ENCODE data around the gene LYL1.
A peak's percentile ranks its signal among the peaks of the same experiment; 100 is the strongest.

Gene LYL1

DNA sequence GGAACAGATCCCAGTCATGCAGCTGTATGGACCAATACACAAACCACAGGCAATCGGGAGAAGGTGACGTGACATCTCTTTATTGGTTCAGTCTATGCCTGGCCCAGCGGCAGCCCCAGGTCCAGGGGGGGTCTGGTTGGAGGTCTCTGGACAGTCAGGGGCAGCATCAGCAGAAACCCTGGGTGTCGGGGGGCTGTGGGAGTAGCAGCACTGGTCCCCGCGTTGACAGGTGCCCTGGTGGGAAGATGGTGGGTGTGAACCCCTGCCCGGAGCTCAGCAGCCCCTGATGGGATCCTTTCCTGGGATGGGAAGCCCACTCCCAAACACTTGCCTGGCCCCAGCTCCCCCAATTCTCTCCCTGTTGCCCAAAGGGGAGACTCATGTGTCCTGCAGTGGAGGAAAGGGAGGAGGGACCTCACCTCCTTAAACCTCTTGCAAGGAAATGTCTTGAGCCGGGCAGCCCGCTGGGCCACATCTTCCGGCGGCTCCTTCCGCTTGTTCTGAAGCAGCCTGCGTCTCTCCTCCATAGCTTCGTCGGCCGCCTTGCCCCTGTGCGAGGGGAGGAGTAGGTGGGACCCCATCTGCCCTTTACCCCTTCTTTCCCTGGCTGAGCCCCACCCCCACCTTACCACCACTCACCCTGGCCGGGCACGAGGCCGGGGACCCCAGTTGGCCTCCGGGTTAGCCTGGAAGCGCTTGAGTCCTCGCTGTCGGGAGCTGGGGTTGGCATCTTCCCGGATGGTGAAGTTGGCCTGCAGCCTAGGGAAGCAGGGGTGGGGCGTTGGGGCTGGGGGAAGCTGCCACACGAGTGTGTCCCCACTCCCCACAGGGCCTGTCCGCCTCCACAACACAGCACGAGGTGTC lies 2.4 kb upstream of the LYL1 start:
- DNase-seq (ENCODE audit: low spot score): no peak

DNA sequence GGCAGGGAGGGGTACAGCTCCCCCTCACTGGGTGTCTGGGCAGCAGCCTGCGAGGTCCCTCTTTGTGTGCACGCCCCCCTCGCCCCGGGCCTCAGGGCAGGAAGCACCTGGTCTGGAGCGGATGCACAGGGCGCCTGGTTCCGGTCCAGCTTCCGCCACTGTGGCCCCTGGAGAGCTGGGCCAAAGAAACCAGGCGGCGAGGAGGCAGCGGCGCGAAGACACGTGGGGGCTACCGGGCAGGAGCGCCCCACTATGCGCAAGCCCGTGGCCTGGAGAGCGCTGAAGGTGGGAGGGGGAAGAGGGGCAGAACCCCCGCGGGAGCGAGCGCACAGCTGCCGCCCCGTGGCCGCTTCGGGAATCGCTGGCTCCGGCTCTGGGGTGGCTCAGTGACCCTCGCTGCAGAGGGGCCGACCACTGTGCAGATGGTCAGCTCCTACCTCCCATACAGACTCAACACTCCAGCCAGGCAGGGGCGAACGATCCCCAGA lies 1.7 kb upstream of the LYL1 start:
- DNase-seq (ENCODE audit: low spot score): peak; percentile 45

DNA sequence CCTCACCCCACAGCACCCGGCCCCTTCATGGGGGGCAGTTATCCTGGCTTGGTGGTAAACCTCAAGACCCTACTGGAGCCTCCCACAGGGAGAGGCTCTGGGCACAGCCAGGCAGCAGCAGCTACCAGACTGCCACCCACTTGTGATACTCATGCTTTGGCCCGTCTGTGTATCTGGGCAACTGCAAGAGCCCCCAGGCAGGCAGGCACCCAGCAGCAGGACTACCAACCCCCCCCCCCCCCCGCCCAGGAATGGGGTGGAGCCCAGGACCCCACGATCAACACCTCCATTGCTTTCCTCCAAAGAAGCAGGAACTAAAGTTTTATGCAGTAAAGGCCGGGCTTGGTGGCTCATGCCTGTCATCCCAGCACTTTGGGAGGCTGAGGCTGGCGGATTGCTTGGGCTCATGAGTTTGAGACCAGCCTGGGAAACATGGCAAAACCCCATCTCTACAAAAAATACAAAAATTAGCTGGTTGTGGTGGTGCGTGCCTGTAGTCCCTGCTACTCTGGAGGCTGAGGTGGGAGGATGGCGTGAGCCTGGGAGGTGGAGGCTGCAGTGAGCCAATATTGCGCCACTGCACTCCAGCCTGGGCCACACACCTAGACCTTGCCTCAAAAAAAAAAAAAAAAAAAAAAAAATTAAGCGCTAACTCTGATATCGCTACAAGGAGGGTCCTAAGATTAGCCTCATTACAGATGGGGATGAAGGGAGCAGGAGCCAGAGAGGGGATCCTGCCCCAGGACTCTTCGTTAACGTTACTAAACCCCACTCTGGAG lies 1.1 kb upstream of the LYL1 start:
- DNase-seq (ENCODE audit: low spot score): no peak

DNA sequence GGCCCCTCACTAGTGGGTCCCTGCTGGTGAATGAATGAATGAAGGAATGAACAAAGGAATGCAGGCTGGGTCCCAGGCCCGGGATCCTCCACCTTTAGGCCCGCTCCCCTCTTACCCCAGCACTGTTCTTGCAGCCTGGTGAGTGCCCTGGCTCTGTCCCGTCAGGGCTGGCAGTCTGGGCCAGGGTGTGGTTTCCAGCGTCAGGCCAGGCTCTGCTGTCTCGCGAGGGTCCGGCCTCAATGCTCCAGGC lies 317 bp downstream of the LYL1 start:
- DNase-seq (ENCODE audit: low spot score): no peak

DNA sequence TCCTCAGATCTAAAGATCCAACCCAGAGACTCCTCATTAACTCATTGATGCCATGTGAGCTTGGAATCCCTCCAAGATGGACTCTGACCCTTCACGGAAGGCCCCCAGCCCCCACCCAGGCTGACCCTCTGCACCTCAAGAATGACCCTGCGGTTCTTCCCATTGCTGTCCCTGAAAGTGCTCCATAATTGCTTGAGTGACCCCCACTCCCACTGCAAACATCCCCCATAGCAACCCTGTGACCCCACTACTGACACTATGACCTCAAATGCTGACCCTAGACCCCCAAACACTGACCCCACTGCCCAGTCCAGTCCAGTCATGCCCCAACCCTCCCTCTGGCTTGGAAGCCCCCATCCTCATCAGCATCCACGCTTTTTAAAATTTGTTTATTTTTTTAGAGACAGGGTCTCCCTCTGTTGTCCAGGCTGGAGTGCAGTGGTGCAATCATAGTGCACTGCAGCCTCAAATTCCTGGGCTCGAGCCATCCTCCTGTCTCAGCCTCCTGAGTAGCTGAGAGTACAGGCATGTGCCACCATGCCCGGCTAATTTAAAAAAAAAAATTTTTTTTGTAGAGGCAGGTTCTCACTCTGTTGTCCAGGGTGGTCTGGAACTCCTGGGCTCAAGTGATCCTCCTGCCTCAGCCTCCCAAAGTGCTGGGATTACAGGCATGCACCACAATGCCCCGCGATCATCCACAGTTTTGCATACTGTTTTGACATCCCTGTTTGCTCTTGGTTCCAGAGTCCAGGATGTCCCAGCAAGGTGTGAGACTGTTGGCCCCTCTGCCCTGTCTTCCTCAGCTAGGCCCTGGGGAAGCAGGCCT lies 855 bp downstream of the LYL1 start:
- no peak for DNase-seq (ENCODE audit: low spot score)

DNA sequence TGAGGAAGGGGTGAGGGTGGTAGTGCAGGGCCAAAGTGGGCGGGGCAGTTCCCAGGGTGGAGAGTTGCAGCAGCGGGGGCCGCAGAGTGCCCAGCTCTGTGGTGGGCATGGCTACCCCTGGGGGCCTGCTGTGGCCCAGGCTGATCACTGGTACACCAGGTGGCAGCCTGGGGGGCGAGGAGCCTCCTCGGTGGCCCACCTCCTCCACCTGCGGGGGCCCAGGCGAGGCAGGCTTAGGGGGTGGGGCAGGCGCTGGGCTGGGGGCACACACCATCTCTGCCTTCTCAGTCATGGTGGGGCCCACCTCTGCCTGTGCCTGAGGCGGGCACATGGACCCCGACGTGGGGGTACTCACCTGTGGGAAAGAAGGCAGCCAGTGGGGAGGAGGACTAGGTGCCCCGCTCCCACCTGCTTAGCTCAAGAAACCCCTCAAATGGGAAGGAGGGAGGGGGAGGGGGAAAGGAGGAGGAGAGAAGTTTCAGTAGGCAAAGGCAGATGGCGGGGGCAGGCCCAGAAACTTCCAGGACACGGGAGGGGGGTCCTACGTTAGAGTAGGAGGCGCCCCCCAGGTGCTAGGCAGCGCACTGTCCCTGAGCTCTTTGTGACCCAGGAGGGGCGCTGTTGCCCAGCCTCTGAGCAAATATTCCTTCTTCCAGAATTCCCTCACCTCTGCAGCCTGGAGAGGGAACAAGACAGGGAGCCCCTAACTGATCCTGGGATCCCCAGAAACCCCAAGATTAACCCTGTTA lies 1.6 kb downstream of the LYL1 start:
- DNase-seq (ENCODE audit: low spot score): no peak

DNA sequence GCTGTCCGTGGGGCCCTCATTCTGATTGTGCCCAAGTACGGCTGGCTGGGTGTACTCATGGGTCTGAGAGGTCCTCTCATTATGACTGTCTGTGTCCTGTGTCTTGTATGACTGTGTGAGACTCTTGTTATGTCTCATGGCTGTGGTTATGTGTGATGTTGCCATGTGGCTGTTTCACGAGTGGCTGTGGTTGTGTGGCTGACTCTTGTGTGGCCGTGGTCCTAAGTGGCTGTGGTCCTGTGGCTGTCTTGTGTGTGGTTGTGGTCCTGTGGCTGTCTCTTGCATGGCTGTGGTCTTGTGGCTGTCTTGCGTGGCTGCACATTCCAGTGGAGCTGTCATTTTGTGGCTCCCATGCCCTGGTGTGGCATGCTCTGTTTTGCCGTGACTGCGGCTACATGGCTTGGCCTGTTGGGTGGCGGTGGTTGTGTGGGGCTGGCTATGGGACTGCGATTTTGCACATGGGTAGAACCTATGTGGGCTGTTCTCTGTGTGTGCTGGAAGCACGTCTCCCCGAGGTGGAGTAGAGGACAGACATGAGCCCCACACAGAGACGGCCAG lies 2.5 kb downstream of the LYL1 start:
- no peak for DNase-seq (ENCODE audit: low spot score)

DNA sequence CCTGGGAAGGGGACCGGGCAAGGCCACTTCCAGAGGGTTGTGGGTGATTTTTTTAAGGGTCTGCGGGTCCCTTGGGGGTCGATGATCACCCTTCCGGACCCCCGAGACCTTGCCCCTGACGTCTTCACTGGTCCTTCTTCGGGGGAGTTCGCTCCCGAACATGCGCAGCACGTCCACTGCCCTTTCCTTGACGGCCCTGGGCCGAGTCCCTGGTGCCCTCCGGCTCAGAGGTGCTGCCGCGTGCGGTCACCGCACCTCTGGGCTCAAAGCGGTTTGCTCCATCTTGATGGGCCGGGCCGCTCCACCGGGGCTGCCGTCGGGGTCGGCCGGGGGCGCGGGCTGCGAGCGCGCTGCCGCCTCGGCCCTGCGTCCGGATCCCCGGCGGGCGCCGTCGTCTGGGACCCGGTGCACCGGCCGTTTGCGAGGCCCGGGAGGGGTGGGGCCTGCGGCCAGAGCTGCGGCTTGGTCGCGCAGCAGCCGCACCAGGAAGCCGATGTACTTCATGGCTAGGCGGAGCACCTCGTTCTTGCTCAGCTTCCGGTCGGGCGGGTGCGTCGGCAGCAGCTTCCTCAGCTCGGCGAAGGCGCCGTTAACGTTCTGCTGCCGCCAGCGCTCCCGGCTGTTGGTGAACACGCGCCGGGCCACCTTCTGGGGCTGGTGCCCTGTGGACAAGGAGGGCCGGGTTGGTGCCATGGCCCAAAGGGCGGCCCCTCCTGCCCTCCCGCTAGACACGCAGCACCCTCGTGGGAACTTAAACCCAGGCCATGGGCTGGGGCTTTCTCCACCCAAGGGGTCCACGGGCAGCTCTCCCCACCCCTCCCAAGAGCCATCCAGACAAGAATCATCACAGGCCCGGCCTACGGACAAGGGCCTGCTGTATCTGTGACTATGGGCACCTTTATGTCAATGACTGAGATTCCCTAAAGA lies 3.3 kb downstream of the LYL1 start:
- DNase-seq (ENCODE audit: low spot score): no peak

DNA sequence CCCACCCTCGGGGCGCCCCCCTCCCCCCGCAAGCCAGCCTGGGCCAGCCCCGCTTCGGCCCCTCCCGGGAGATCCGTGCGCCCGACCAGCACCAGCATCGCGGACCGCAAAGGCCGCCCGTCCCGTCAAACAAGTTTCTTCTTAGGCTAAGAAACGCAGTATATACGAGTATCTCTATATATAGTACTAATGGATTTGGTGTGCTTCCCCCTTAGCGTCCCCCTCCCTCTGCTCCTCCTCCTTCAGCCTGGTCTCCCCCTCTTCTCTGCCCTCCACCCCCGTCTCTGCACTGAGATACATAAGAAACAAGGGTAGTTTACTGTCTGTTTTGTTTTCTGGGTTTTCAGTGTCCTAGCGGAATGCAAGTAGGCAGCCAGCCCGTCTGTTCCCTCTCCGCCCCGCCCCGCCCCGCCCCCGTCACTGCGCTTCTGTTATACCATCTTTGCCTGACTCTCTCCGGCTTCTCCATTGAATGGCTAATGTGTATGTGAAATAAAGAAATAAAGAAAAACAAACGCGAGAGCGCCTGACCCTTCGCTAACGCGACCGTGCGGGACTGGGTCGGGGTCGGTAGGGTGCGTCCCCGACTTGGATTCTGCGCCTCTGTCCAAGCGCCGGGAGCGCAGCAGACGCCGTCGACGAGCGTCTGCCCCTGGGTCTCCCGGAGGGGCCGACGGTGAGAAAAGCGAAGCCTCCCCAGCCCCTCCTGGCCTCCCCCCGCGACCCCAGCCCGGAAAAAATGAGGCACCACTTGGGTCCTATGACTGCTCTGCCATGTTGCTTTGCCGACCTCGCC lies 4.2 kb downstream of the LYL1 start:
- no peak for DNase-seq (ENCODE audit: low spot score)

DNA sequence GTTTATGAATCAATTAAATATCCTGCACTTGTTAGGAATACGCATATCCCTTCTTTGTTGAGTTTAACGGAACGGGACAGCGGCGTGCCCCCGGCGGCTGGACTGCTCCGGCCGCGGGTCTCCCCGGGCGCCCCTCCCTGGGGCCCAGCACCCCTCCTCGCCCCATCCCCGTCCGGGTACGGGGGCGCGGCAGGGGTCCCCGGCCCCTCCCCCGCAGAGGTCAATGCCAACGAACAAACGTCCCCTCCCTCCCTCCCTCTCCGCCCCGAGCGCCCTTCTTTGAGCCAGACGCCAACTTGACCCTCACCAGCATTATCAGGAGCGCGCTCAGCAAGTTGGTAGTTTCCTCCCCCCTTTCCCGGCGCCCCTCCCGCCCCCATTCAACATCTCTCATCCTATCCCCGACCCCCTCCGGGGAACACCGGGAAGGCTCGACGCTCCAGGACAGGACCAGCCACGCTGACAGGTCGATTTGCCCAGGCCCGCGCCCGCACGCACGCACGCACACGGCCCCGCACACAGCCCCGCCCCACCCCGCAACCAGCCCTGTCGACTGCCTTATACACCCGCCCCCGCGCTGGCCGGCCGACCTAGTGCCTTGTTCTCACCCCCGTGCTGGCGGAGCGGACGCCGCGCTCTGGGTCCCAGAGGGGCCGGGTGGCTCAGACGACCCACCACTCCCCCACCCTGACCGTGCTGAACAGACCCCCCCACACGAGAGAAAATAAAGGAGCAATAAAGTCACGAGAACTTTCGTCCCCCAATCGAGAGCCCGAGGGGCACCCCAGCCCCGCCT lies 5.0 kb downstream of the LYL1 start:
- no peak for DNase-seq (ENCODE audit: low spot score)

DNA sequence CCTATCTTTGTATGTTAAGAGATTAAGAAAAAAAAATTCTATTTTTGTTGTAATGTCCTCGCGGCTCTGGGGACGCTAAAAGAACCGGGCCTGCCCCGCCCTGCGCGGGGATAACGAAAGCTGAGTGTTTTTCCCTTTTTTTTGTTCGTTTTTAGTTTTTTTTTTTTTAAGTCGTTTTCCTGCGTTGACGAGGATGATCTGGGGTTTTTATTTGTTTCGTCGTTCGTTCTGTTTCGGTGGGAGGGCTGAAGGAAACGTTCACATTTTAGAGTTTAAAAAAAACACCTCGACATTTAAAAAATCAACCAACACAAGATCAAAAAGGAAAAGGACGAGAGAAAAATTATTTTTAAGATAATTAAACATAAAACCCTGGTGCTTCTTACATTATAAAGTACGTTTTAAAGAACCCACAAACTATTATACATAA lies 5.6 kb downstream of the LYL1 start:
- no peak for DNase-seq (ENCODE audit: low spot score)

DNA sequence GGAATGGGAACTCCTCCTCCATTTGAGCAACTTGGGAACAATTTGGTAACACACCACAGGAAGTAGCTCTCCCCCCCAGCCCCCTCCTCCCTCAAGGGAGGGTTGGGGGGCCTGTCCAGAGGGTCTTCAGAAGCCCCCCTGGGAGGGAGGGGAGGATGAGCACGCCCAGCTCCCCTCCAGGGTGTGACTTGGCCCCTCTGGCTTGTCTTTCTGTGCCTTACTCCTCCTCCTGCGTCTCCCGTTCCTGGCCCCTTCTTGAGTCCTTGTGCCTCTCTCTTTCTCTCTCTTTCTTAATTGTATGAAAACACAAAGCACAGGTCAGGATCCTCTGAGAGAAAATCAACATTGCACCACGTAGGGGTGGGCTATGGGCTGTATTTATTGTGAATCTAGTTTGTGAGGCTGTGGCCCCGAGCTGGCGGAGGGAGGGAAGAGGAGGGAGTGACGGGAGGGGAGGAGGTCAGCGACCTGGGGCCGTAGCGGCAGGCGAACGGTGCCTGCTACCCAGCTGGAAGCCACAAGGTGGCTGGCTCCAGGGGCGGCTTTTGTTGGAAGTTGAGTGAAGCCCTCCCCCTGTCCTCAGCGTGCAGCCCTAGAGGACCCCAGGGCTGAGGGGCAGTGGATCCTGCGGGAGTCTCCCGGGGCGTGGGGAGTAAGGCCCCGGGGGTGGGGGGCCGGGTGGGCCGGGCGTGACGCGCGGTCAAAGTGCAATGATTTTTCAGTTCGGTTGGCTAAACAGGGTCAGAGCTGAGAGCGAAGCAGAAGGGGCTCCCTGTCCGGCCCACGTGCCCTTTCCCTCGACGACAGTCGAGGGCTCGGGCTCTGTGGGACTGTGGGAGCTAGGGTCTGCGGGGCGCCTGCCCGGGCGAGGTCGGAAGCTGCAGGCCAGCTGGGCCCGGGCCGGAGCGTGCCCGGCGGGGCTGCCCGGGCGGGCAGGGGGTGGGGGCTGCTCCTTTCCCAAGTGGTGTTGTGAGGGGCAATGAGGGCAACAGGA lies 6.4 kb downstream of the LYL1 start:
- DNase-seq (ENCODE audit: low spot score): peak; percentile 45

DNA sequence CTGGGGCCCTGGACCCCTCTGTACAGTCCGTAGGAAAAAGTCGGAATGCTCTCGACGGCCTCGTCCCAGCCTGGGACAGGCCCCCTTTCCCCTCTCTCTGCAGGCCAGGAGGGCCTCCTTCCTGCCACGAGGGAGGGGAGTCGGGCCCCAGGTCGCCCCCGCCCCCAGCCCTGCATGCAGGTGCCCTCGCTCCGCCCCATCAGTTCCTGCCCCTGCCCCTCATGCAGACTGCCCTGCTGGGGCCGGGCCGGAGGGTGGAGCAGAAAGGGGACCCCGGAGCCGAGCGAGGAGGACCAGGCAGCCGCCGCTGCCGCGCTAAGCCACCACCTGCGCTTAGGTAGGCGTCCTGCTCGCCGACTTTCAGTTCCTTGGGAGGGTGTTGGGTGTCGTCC lies 7.3 kb downstream of the LYL1 start:
- peak; percentile 59 for DNase-seq (ENCODE audit: low spot score)

DNA sequence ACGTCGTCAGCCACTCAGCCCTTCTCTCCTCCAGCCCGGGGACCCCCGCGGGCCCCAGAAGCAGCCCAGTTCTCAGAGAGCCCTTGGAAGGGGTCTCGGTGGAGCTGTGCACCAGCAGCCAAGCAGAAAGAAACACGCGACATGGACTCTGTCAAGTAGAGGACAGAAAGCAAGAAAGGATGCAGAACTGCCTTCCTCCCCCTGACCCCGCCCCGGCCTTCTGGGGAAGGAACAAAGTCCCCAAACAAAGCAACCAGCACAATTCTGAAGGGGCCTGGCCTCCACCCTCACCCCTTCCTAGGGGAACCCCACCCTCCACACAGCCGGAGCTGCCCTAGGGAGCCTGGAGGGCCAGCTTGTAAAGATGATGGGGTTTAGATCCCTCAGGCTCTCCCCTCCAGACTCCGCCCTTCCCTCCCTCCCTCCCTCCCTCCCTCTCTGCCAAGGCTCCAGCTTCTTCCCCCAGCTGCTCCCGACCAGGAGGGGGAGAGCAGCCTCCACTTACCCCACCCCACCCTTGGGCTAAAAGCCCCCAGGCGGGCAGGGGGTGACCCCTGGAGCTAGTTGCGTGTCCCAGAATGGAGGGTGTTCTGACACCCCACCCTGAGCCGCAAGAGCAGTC lies 7.8 kb downstream of the LYL1 start:
- peak; percentile 43 for DNase-seq (ENCODE audit: low spot score)

DNA sequence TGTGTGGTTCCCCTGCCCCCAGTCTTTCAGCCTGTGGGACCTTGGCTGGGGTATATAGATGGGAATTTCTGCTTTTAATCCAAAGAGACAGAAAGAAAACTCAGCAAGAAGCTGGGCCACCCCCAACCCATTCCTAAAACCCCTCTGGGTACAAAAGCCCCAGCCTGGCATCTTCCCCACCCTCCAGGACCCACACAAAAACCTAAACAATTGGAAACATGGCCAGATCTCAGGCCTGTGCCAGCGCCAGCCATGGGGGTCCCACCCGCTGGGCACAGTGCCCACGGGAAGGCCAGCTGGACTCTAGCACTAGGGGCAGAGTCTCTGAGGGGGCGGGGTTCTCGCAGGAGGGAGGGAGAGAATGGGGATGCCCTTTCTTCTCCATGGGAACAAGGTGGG lies 8.6 kb downstream of the LYL1 start:
- no peak for DNase-seq (ENCODE audit: low spot score)

DNA sequence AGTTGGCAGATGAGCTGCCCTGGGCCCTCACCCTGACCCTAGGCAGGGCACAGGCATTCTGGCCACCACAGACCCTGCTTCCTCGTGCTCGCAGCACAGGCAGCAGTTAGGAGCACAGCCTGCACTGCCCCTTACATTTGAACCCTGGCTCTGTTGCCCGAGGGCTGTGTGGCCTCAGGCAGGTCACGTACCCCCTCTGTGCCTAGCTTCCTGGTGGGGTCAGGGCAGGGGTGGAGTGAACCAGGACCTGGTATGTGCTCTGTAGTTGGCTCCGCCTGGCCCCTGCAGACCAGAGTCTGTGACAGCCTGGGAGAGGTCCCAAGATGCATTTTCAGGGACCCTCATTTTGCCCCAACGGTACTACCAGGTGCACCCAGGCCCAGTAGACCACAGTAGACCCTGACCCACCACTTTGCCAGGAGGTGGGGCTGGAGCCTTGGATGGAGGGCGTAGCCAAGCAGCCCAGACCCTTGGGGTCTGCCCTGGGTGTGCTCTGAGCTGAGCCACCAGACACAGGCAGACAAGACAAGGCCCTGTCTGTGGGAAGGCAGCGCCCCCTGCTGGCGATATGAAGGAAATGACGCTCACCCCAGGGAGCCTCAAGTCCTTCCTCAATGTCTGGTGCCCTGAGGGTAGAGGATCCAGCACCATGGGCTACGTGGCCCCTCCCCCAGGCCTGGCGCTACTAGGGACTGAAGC lies 9.1 kb downstream of the LYL1 start:
- peak; percentile 93 for DNase-seq (ENCODE audit: low spot score)

Measured in cerebellar cortex (tissue), 1 donor.